ES-I3 (cell line): ENCODE results near the gene ATG12.
"Not testable (repeated sequence)": the region's sequence is repeated elsewhere in the genome, so short reads cannot be mapped to it uniquely, and the experiment has no call there.

Experiments
- H3K36me3 ChIP-seq: 2 replicates; pipeline ENCODE4 v1.6.1; 2013; ENCODE audit warnings: mild to moderate bottlenecking, low read length, control low read depth, moderate library complexity; ENCODE audit not compliant: insufficient read depth
- H3K4me1 ChIP-seq: 2 replicates; pipeline ENCODE4 v1.6.1; 2013; ENCODE audit warnings: mild to moderate bottlenecking, control low read depth, low read length; ENCODE audit not compliant: insufficient read depth
- H3K9ac ChIP-seq: 2 replicates; pipeline ENCODE4 v1.6.1; 2013; ENCODE audit warnings: low read depth, mild to moderate bottlenecking, low read length, moderate library complexity
- H3K9me3 ChIP-seq: 2 replicates; pipeline ENCODE4 v1.6.1; 2013; ENCODE audit warnings: mild to moderate bottlenecking, low read length, moderate library complexity; ENCODE audit not compliant: control insufficient read depth, insufficient read depth

Gene ATG12

GRCh38 chr5:115841382-115842088 is at the start of gene ATG12, which contains the start of gene AP3S1:
TSS of gene ATG12 (minus strand) at chr5:115841565. CDS start at chr5:115841552, 13 bp downstream.
TSS of gene AP3S1 (plus strand) at chr5:115841935. CDS start at chr5:115842038, 103 bp downstream.
- Histone ChIP-seq H3K36me3 (peaks cover 6% of the 10 kb centered on the region; the same call in 1 of the 2 replicates), H3K9ac (peak within 1 kb of the TSS; percentile 82), H3K4me1 (peaks cover 9% of the 10 kb centered on the region), H3K9me3 (no peaks in the 10 kb centered on the region)

- Histone ChIP-seq H3K9ac (no peak overlapping the region), H3K4me1 (no peaks in the 10 kb centered on the region), H3K9me3 (no peaks in the 10 kb centered on the region), H3K36me3 (no peaks in the 10 kb centered on the region)
These were observed 46.7 kb upstream of the ATG12 start for GRCh38 chr5:115888027-115888426.

- H3K9ac ChIP-seq, H3K4me1 ChIP-seq, H3K9me3 ChIP-seq, H3K36me3 ChIP-seq: not testable (repeated sequence)
These were observed 43.8 kb upstream of the ATG12 start for GRCh38 chr5:115885208-115885607.

- Histone ChIP-seq H3K9ac (no peak overlapping the region), H3K4me1 (no peaks in the 10 kb centered on the region), H3K9me3 (no peaks in the 10 kb centered on the region), H3K36me3 (no peaks in the 10 kb centered on the region)
These were observed 43.3 kb upstream of the ATG12 start for GRCh38 chr5:115884704-115885103.

- H3K9me3 ChIP-seq, H3K4me1 ChIP-seq, H3K36me3 ChIP-seq, H3K9ac ChIP-seq: not testable (repeated sequence)
These were observed 41.1 kb upstream of the ATG12 start for GRCh38 chr5:115882434-115882833.

GRCh38 chr5:115877342-115877741 is 36.0 kb upstream of the ATG12 start:
- H3K36me3 ChIP-seq, H3K9me3 ChIP-seq, H3K9ac ChIP-seq, H3K4me1 ChIP-seq: not testable (repeated sequence)

GRCh38 chr5:115875447-115875846 is 34.1 kb upstream of the ATG12 start:
- Histone ChIP-seq H3K9me3 (no peaks in the 10 kb centered on the region), H3K9ac (no peak overlapping the region), H3K36me3 (no peaks in the 10 kb centered on the region), H3K4me1 (no peaks in the 10 kb centered on the region)

GRCh38 chr5:115873392-115873791 is 32.0 kb upstream of the ATG12 start:
- no peaks in the 10 kb centered on the region for H3K9me3 ChIP-seq
- H3K36me3 ChIP-seq, result no peaks in the 10 kb centered on the region
- H3K4me1 ChIP-seq, result no peaks in the 10 kb centered on the region
- no peak overlapping the region for H3K9ac ChIP-seq

GRCh38 chr5:115872447-115872846 is 31.1 kb upstream of the ATG12 start:
- H3K9me3 ChIP-seq, result no peaks in the 10 kb centered on the region
- no peaks in the 10 kb centered on the region for H3K4me1 ChIP-seq
- H3K36me3 ChIP-seq, result no peaks in the 10 kb centered on the region
- no peak overlapping the region for H3K9ac ChIP-seq

- no peak overlapping the region for H3K9ac ChIP-seq
- no peaks in the 10 kb centered on the region for H3K9me3 ChIP-seq
- H3K36me3 ChIP-seq, result no peaks in the 10 kb centered on the region
- H3K4me1 ChIP-seq, result peaks cover 4% of the 10 kb centered on the region; the same call in 1 of the 2 replicates
These were observed 28.0 kb upstream of the ATG12 start for GRCh38 chr5:115869256-115869795.

GRCh38 chr5:115859378-115859777 is 18.0 kb upstream of the ATG12 start:
- Histone ChIP-seq H3K36me3 (no peaks in the 10 kb centered on the region), H3K9ac (no peak overlapping the region), H3K4me1 (peaks cover 14% of the 10 kb centered on the region), H3K9me3 (no peaks in the 10 kb centered on the region)

GRCh38 chr5:115858396-115858795 is 17.0 kb upstream of the ATG12 start:
- peaks cover 12% of the 10 kb centered on the region for H3K4me1 ChIP-seq
- H3K36me3 ChIP-seq, result 0 out of 2 replicates have a peak, but pooled peaks cover 2% of the 10 kb centered on the region
- H3K9ac ChIP-seq, result no peak overlapping the region
- H3K9me3 ChIP-seq, result no peaks in the 10 kb centered on the region

- H3K9ac ChIP-seq, result no peak overlapping the region
- 0 out of 2 replicates have a peak, but pooled peaks cover 2% of the 10 kb centered on the region for H3K36me3 ChIP-seq
- no peaks in the 10 kb centered on the region for H3K9me3 ChIP-seq
- peaks cover 12% of the 10 kb centered on the region for H3K4me1 ChIP-seq
These were observed 16.4 kb upstream of the ATG12 start for GRCh38 chr5:115857626-115858349.

- Histone ChIP-seq H3K9me3 (no peaks in the 10 kb centered on the region), H3K36me3 (0 out of 2 replicates have a peak, but pooled peaks cover 2% of the 10 kb centered on the region), H3K9ac (no peak overlapping the region), H3K4me1 (peaks cover 12% of the 10 kb centered on the region)
These were observed 15.7 kb upstream of the ATG12 start for GRCh38 chr5:115857057-115857479.

- no peaks in the 10 kb centered on the region for H3K9me3 ChIP-seq
- H3K4me1 ChIP-seq, result peaks cover 12% of the 10 kb centered on the region
- H3K9ac ChIP-seq, result no peak overlapping the region
- H3K36me3 ChIP-seq, result 0 out of 2 replicates have a peak, but pooled peaks cover 2% of the 10 kb centered on the region
These were observed 14.6 kb upstream of the ATG12 start for GRCh38 chr5:115855959-115856358.
